Measurements from ENCODE around the gene TMEM169.

DNA sequence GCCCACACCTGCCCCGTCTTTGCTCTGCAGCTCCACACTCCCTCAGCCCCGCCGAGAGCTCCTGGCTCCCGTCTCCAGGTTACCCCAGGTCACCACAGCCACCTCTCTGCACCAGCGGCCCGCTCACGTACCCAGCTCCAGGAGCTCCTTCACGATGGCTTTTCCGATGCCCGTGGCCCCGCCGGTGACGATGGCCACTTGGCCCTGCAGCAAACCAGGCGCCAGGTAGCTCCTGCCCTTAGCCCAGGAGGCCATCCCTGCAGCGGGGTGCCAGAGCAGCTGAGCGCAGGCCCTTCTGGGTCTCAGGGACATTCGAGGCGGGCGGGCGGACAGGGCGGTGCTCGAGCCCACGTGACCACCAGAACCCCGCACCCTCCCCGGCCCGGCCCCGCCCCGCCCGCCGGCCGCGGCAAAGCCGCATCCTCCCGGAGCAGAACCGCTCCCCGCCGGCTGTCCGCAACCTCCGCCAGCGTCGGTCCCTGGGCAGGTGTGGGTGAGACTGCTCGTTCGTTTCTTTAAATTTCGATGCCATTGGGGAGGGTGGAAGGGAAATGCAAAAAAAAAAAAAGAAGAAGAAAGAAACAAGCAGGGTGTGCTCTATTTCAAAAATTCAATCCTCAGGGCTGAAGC lies at the start of gene TMEM169, which contains the start of gene PECR:
- no peak for TF ChIP-seq EP300 (IDR thresholded peaks at IDR 0.05; ENCODE audit: low read depth)
- TF ChIP-seq, protein P1, sequence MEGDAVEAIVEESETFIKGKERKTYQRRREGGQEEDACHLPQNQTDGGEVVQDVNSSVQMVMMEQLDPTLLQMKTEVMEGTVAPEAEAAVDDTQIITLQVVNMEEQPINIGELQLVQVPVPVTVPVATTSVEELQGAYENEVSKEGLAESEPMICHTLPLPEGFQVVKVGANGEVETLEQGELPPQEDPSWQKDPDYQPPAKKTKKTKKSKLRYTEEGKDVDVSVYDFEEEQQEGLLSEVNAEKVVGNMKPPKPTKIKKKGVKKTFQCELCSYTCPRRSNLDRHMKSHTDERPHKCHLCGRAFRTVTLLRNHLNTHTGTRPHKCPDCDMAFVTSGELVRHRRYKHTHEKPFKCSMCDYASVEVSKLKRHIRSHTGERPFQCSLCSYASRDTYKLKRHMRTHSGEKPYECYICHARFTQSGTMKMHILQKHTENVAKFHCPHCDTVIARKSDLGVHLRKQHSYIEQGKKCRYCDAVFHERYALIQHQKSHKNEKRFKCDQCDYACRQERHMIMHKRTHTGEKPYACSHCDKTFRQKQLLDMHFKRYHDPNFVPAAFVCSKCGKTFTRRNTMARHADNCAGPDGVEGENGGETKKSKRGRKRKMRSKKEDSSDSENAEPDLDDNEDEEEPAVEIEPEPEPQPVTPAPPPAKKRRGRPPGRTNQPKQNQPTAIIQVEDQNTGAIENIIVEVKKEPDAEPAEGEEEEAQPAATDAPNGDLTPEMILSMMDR (IDR thresholded peaks at IDR 0.05): no peak

Data from transverse colon (tissue), 3 donors.